ENCODE data around the gene CLASRP.

DNA sequence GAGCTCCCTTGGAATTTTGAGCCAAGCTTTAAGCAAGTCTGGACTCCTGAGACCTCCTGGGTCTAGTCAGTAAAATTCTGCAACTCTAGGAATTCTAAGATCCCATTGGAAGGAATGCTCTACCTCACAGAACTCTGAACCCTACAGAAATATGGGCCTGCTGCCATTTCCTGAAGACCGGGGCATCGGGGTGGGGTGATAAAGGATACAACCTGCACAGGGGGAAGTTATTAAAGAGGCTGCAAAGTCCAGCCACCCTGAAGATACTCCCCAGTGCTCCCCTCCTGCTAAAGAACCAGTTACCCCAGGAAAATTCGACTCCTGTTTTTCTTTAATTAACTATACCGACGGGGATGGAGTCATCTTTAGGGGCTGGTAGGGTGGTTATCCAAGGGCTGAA, 51.8 kb downstream of the CLASRP start:
- TF ChIP-seq POLR2AphosphoS5 (IDR thresholded peaks at IDR 0.05; ENCODE audit: low read depth), result no peak
- no peak for TF ChIP-seq CTCF (IDR thresholded peaks at IDR 0.05; ENCODE audit: insufficient read depth, low read length)
- TF ChIP-seq REST (IDR thresholded peaks at IDR 0.05; ENCODE audit: insufficient replicate concordance, low read depth), result no peak

All from HL-60 (cell line).